ENCODE results near the gene ZEB2.

ZEB2 gene

DNA sequence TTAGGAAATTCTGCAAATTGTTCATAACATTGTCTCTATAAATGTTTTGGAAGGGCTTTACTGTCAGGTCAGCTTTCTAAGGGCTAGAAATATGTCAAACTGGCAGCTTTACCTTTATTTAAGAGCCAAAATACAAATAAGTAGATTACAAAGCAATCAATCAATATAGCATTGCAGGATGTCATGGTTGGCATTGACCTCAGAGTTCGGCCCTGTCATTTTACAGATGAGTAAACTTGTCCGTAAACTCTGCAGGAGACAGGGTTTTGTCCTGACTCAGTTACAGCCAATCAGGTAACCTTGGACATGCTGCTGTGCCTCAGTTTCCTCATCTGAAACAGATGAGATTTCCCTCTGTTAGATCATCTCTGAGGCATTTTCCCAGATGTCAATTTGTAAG is 25.9 kb upstream of the ZEB2 start:
- Histone ChIP-seq H3K4me1 (ENCODE audit: insufficient read depth, low read length) (peaks cover 17% of the 10 kb centered on the region), H3K36me3 (ENCODE audit: insufficient read depth, low read length) (no peaks in the 10 kb centered on the region), H3K27ac (ENCODE audit: low read length) (no peak overlapping the region), H2AFZ (ENCODE audit: low read depth, low read length) (no peak overlapping the region), H3K79me2 (ENCODE audit: insufficient read depth, low read length) (no peaks in the 10 kb centered on the region), H3K9me3 (ENCODE audit: insufficient read depth, low read length, severe bottlenecking) (no peaks in the 10 kb centered on the region), H4K20me1 (ENCODE audit: insufficient read depth, low read length) (no peaks in the 10 kb centered on the region), H3K27me3 (ENCODE audit: insufficient read depth, low read length, poor library complexity) (no peaks in the 10 kb centered on the region), H3K4me3 (ENCODE audit: low read depth in 1 of 2, low read length in 2 of 2) (no peak overlapping the region), H3K9ac (ENCODE audit: low read depth, low read length) (no peak overlapping the region), H3K4me2 (ENCODE audit: insufficient read depth, low read length) (no peak overlapping the region)
- DNase-seq: no peak
- no peak for ATAC-seq (ENCODE audit: insufficient read depth, low read depth)
- no peak for TF ChIP-seq EZH2 (IDR thresholded peaks at IDR 0.05; ENCODE audit: borderline replicate concordance, low read depth, low read length, severe bottlenecking)
- TF ChIP-seq, protein P1, sequence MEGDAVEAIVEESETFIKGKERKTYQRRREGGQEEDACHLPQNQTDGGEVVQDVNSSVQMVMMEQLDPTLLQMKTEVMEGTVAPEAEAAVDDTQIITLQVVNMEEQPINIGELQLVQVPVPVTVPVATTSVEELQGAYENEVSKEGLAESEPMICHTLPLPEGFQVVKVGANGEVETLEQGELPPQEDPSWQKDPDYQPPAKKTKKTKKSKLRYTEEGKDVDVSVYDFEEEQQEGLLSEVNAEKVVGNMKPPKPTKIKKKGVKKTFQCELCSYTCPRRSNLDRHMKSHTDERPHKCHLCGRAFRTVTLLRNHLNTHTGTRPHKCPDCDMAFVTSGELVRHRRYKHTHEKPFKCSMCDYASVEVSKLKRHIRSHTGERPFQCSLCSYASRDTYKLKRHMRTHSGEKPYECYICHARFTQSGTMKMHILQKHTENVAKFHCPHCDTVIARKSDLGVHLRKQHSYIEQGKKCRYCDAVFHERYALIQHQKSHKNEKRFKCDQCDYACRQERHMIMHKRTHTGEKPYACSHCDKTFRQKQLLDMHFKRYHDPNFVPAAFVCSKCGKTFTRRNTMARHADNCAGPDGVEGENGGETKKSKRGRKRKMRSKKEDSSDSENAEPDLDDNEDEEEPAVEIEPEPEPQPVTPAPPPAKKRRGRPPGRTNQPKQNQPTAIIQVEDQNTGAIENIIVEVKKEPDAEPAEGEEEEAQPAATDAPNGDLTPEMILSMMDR (IDR thresholded peaks at IDR 0.05; ENCODE audit: borderline replicate concordance, extremely low read depth, low read length, poor library complexity, severe bottlenecking): no peak

DNA sequence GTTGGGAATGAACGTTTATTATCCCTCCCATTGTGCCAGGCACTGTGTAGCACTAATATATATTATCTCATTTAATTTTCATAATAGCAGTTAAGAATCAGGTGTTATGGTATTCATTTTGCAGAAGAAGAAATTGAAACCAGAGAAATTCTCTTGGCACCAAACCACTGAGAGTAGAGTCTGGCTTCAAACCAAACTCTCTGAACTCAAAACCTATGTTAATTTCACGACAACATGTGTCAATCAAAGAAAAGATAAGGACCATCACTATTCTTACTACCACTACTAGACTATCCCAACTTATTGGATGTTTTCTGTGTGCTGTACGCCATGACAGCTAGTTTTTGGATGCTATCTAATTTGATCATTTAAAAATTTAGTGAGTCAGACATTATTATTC is 24.1 kb upstream of the ZEB2 start:
- Histone ChIP-seq H3K27me3 (ENCODE audit: insufficient read depth, low read length, poor library complexity) (no peaks in the 10 kb centered on the region), H4K20me1 (ENCODE audit: insufficient read depth, low read length) (no peaks in the 10 kb centered on the region), H3K36me3 (ENCODE audit: insufficient read depth, low read length) (no peaks in the 10 kb centered on the region), H3K9ac (ENCODE audit: low read depth, low read length) (no peak overlapping the region), H3K4me2 (ENCODE audit: insufficient read depth, low read length) (no peak overlapping the region), H3K9me3 (ENCODE audit: insufficient read depth, low read length, severe bottlenecking) (no peaks in the 10 kb centered on the region), H3K79me2 (ENCODE audit: insufficient read depth, low read length) (no peaks in the 10 kb centered on the region), H3K27ac (ENCODE audit: low read length) (no peak overlapping the region), H2AFZ (ENCODE audit: low read depth, low read length) (no peak overlapping the region), H3K4me3 (ENCODE audit: low read depth in 1 of 2, low read length in 2 of 2) (no peak overlapping the region), H3K4me1 (ENCODE audit: insufficient read depth, low read length) (peaks cover 12% of the 10 kb centered on the region)
- ATAC-seq (ENCODE audit: insufficient read depth, low read depth) (no peak), DNase-seq (no peak)
- TF ChIP-seq EZH2 (IDR thresholded peaks at IDR 0.05; ENCODE audit: borderline replicate concordance, low read depth, low read length, severe bottlenecking): no peak

DNA sequence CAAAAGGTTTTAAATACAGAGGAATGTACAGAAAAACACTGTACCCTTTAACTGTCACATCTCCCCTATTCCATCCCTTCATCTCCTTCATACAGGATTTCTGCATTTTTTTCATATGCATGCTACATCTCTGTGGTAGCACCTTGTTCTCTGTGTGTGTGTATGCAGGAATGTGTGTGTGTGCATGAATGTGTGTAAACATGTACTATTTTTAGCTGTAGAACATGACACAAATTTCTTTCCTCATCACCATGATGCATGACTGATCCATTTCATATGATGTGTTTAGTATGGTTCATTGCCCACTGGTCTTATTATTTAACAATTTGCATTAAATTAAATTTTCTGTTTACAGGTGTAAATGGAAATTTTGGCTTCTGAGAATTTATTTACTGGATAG is 21.5 kb upstream of the ZEB2 start:
- Histone ChIP-seq H3K27ac (ENCODE audit: low read length) (no peak overlapping the region), H3K36me3 (ENCODE audit: insufficient read depth, low read length) (no peaks in the 10 kb centered on the region), H3K4me2 (ENCODE audit: insufficient read depth, low read length) (no peak overlapping the region), H3K4me3 (ENCODE audit: low read depth in 1 of 2, low read length in 2 of 2) (no peak overlapping the region), H2AFZ (ENCODE audit: low read depth, low read length) (no peak overlapping the region), H4K20me1 (ENCODE audit: insufficient read depth, low read length) (no peaks in the 10 kb centered on the region), H3K27me3 (ENCODE audit: insufficient read depth, low read length, poor library complexity) (no peaks in the 10 kb centered on the region), H3K79me2 (ENCODE audit: insufficient read depth, low read length) (no peaks in the 10 kb centered on the region), H3K4me1 (ENCODE audit: insufficient read depth, low read length) (no peaks in the 10 kb centered on the region), H3K9me3 (ENCODE audit: insufficient read depth, low read length, severe bottlenecking) (no peaks in the 10 kb centered on the region), H3K9ac (ENCODE audit: low read depth, low read length) (no peak overlapping the region)
- ATAC-seq (ENCODE audit: insufficient read depth, low read depth): no peak
- DNase-seq: no peak
- TF ChIP-seq EZH2 (IDR thresholded peaks at IDR 0.05; ENCODE audit: borderline replicate concordance, low read depth, low read length, severe bottlenecking): no peak
- TF ChIP-seq, protein P1 (IDR thresholded peaks at IDR 0.05; ENCODE audit: borderline replicate concordance, extremely low read depth, low read length, poor library complexity, severe bottlenecking): no peak

DNA sequence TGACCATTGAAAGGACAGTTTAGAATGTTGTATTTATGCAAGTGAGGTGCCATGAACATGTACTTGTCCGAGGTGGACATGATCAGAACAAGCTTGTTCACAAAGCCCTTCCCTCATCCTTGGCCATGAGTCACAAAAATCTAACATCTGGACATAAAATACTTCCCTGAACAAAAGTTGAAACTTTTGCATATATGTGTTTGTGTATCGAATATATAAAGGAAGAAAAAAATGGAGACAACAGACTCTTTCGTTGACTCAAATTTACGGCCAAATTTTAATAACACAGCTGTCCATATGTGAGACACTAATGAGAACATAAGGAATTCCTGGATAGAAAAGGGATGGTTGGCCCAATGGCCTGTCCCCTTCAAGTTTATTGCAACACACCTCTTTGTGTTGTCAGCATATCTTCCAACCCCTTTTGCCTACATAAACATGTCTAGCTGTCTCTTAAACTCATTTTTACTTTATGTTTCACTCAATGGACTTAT is 19.4 kb upstream of the ZEB2 start:
- no peak overlapping the region for H3K4me3 ChIP-seq (ENCODE audit: low read depth in 1 of 2, low read length in 2 of 2)
- H3K4me2 ChIP-seq (ENCODE audit: insufficient read depth, low read length): no peak overlapping the region
- no peaks in the 10 kb centered on the region for H3K9me3 ChIP-seq (ENCODE audit: insufficient read depth, low read length, severe bottlenecking)
- no peak for DNase-seq
- H3K27me3 ChIP-seq (ENCODE audit: insufficient read depth, low read length, poor library complexity): no peaks in the 10 kb centered on the region
- no peaks in the 10 kb centered on the region for H3K36me3 ChIP-seq (ENCODE audit: insufficient read depth, low read length)
- H4K20me1 ChIP-seq (ENCODE audit: insufficient read depth, low read length): no peaks in the 10 kb centered on the region
- H3K9ac ChIP-seq (ENCODE audit: low read depth, low read length): no peak overlapping the region
- H3K27ac ChIP-seq (ENCODE audit: low read length): no peak overlapping the region
- ATAC-seq (ENCODE audit: insufficient read depth, low read depth): no peak
- H2AFZ ChIP-seq (ENCODE audit: low read depth, low read length): no peak overlapping the region
- no peak for TF ChIP-seq EZH2 (IDR thresholded peaks at IDR 0.05; ENCODE audit: borderline replicate concordance, low read depth, low read length, severe bottlenecking)
- TF ChIP-seq, protein P1 (IDR thresholded peaks at IDR 0.05; ENCODE audit: borderline replicate concordance, extremely low read depth, low read length, poor library complexity, severe bottlenecking): no peak
- no peaks in the 10 kb centered on the region for H3K79me2 ChIP-seq (ENCODE audit: insufficient read depth, low read length)
- H3K4me1 ChIP-seq (ENCODE audit: insufficient read depth, low read length): no peaks in the 10 kb centered on the region
